T-helper 1 cell treated with Interleukin-12 subunit alpha and Interleukin-12 subunit beta and Interleukin-4 antibody, amounts not matched to agents 30 μg/mL and 1 μg/mL, for 36 hours (primary cell): ENCODE measurements around the gene GRIN2C.

Source experiments
- H3K27ac Mint-ChIP-seq: one replicate; pipeline ENCODE4 v1.8.0; 2021; ENCODE audit warnings: mild to moderate bottlenecking, mixed read lengths
- H3K27me3 Mint-ChIP-seq: one replicate; pipeline ENCODE4 v1.8.0; 2021; ENCODE audit warnings: low read depth, mixed read lengths
- H3K36me3 Mint-ChIP-seq: one replicate; pipeline ENCODE4 v1.8.0; 2021; ENCODE audit warnings: low read depth, mixed read lengths
- H3K4me1 Mint-ChIP-seq: one replicate; pipeline ENCODE4 v1.8.0; 2021; ENCODE audit warnings: low read depth, mixed read lengths
- H3K4me3 Mint-ChIP-seq: one replicate; pipeline ENCODE4 v1.8.0; 2021; ENCODE audit warnings: mild to moderate bottlenecking, moderate library complexity, mixed read lengths
- H3K9me3 Mint-ChIP-seq: one replicate; pipeline ENCODE4 v1.8.0; 2021; ENCODE audit warnings: mixed read lengths

GRIN2C gene

GRCh38 chr17:74816905-74817620, 42.6 kb downstream of the GRIN2C start:
- no peak overlapping the region for H3K27ac Mint-ChIP-seq
- H3K36me3 Mint-ChIP-seq: peaks cover 5% of the 10 kb centered on the region
- no peak overlapping the region for H3K4me3 Mint-ChIP-seq
- no peaks in the 10 kb centered on the region for H3K9me3 Mint-ChIP-seq
- H3K27me3 Mint-ChIP-seq: no peaks in the 10 kb centered on the region
- H3K4me1 Mint-ChIP-seq: peaks cover 2% of the 10 kb centered on the region

DNA sequence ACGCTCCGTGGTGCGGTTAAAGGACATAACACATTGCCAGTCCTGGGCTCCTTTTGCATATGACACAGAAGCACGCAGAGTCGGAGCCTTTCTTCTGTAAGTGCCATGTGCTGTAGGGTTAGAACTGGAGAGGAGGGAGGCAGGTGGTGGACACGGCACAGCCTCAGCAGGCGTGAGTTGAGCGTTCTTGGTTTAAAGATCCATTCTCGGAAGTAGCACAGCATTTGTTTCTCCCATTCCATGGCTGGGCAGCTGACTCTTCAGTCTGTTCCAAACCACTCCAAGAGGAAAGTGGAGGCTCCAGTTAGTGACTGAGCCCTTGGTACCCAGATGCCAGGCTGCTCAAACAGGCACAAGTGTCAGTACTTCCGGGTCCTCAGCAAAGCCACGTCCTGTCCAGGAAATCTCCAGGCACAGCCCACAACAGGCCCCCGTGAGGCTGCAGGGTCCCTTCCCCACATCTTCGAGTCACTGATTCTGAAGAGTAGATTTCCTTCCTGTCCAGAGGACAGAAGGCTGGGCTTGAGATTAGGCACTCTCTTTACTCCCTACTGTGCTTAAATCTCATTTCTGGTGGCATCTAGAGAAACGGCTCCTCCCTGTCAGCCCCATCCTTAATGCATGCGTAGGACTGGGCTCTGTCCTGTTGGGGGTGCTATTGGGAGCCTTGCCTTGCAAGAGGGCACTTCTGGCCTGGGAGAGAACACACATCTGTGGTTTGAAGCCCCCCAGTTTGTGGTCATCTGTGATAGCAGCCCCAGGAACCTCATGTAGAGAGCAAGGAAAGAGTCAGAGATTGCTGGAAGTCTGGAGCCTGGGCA, 43.9 kb downstream of the GRIN2C start:
- H3K36me3 Mint-ChIP-seq: peaks cover 5% of the 10 kb centered on the region
- no peaks in the 10 kb centered on the region for H3K27me3 Mint-ChIP-seq
- peaks cover 2% of the 10 kb centered on the region for H3K4me1 Mint-ChIP-seq
- H3K4me3 Mint-ChIP-seq: no peak overlapping the region
- H3K27ac Mint-ChIP-seq: no peak overlapping the region
- no peaks in the 10 kb centered on the region for H3K9me3 Mint-ChIP-seq

DNA sequence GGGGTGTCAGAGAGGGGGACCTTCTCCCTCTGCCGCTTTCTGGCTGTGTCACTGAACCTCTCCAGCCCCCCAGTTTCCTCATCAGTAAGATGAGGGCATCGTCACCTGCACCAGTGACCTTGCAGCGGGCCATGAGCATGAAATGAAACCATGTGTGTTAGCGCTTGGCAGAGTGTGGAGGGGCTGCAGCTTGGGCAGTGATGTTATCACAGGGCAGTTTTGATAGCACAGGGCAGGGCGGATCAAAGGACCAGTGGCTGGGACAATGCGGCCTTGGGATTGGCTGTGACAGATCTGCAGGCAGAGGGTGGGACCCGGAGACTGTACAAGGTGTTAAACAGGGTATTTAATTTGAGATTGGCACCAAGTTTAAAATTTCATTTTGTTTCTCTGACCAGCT, 44.6 kb downstream of the GRIN2C start:
- Mint-ChIP-seq H3K36me3 (peaks cover 4% of the 10 kb centered on the region), H3K9me3 (no peaks in the 10 kb centered on the region), H3K27ac (no peak overlapping the region), H3K4me1 (peaks cover 2% of the 10 kb centered on the region), H3K4me3 (no peak overlapping the region), H3K27me3 (no peaks in the 10 kb centered on the region)

GRCh38 chr17:74814453-74814852, 45.2 kb downstream of the GRIN2C start:
- H3K36me3 Mint-ChIP-seq: peaks cover 6% of the 10 kb centered on the region
- H3K9me3 Mint-ChIP-seq: no peaks in the 10 kb centered on the region
- H3K27me3 Mint-ChIP-seq: no peaks in the 10 kb centered on the region
- peaks cover 2% of the 10 kb centered on the region for H3K4me1 Mint-ChIP-seq
- no peak overlapping the region for H3K4me3 Mint-ChIP-seq
- H3K27ac Mint-ChIP-seq: no peak overlapping the region

- no peaks in the 10 kb centered on the region for H3K9me3 Mint-ChIP-seq
- H3K27ac Mint-ChIP-seq: no peak overlapping the region
- no peak overlapping the region for H3K4me3 Mint-ChIP-seq
- peaks cover 2% of the 10 kb centered on the region for H3K4me1 Mint-ChIP-seq
- H3K27me3 Mint-ChIP-seq: no peaks in the 10 kb centered on the region
- peaks cover 7% of the 10 kb centered on the region for H3K36me3 Mint-ChIP-seq
Measured at GRCh38 chr17:74812109-74813009, 47.3 kb downstream of the GRIN2C start.

- H3K4me1 Mint-ChIP-seq: no peaks in the 10 kb centered on the region
- H3K36me3 Mint-ChIP-seq: peaks cover 7% of the 10 kb centered on the region
- no peak overlapping the region for H3K27ac Mint-ChIP-seq
- H3K9me3 Mint-ChIP-seq: no peaks in the 10 kb centered on the region
- no peak overlapping the region for H3K4me3 Mint-ChIP-seq
- no peaks in the 10 kb centered on the region for H3K27me3 Mint-ChIP-seq
Measured at GRCh38 chr17:74810699-74811485, 48.8 kb downstream of the GRIN2C start.

GRCh38 chr17:74808714-74809430, 50.8 kb downstream of the GRIN2C start:
- no peaks in the 10 kb centered on the region for H3K4me1 Mint-ChIP-seq
- H3K36me3 Mint-ChIP-seq: peaks cover 7% of the 10 kb centered on the region
- H3K9me3 Mint-ChIP-seq: no peaks in the 10 kb centered on the region
- no peak overlapping the region for H3K4me3 Mint-ChIP-seq
- H3K27ac Mint-ChIP-seq: no peak overlapping the region
- no peaks in the 10 kb centered on the region for H3K27me3 Mint-ChIP-seq

DNA sequence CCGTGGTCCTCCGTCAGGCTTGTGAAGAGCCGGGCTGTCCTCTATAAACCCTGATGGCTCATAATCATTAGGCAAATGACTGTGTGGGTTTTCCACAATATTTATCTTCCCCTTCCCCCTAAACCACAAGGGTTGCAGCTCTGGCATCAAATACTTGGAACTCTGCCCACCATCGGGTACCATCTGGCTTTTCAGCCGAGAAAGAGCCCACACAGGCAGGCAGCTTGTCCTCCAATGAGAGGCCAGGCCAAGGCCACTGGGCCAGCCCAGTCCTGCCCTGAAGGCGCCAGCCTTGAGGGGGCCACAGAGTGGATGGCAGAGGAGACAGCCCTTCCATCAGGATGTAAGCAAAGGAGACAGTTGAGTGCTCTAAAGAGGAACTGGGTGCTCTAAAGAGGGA, 51.8 kb downstream of the GRIN2C start:
- Mint-ChIP-seq H3K27ac (no peak overlapping the region), H3K36me3 (peaks cover 9% of the 10 kb centered on the region), H3K9me3 (no peaks in the 10 kb centered on the region), H3K4me3 (no peak overlapping the region), H3K27me3 (no peaks in the 10 kb centered on the region), H3K4me1 (no peaks in the 10 kb centered on the region)

DNA sequence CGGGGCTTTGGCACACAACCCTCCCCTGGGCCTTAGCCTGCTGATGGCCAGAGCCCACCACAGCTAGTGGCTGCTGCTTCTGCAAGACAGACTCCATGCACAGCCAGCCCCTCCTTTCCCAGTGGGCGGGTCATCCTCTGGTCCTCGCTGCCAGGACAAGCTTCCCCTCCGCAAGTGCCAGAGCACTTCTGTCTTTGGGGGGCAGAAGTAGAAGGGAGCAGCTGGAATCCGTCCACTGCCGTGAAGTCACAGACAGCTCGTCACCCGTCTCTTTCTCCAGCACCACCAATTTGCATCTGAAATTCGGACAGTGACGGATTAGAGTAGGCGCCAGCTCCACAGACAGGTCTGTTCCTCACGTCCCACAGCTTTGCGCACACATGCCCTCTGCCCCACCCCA, 52.2 kb downstream of the GRIN2C start:
- no peak overlapping the region for H3K27ac Mint-ChIP-seq
- no peaks in the 10 kb centered on the region for H3K9me3 Mint-ChIP-seq
- no peaks in the 10 kb centered on the region for H3K4me1 Mint-ChIP-seq
- peaks cover 11% of the 10 kb centered on the region for H3K36me3 Mint-ChIP-seq
- no peak overlapping the region for H3K4me3 Mint-ChIP-seq
- H3K27me3 Mint-ChIP-seq: no peaks in the 10 kb centered on the region

DNA sequence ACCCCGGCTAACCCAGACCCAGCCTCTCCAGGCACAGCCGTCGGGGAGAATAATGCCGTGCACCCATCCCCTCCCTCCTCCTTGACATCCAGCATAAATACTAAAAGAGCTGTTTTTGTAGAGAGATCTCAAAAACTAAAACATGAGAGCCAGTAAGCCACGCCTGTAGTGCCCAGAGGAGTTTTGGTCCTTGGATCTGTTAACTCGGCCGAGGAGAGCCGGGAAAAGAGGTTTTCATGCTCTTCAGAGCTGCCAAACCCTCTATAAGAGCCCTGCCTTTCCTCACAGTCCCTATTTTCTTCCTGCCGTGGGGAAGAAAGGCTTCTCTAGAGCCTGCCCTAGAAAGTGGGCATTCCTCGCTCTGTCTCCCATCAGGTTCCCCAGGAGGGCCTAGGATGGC, 53.4 kb downstream of the GRIN2C start:
- no peaks in the 10 kb centered on the region for H3K4me1 Mint-ChIP-seq
- no peaks in the 10 kb centered on the region for H3K27me3 Mint-ChIP-seq
- no peak overlapping the region for H3K4me3 Mint-ChIP-seq
- peaks cover 11% of the 10 kb centered on the region for H3K36me3 Mint-ChIP-seq
- no peak overlapping the region for H3K27ac Mint-ChIP-seq
- no peaks in the 10 kb centered on the region for H3K9me3 Mint-ChIP-seq

DNA sequence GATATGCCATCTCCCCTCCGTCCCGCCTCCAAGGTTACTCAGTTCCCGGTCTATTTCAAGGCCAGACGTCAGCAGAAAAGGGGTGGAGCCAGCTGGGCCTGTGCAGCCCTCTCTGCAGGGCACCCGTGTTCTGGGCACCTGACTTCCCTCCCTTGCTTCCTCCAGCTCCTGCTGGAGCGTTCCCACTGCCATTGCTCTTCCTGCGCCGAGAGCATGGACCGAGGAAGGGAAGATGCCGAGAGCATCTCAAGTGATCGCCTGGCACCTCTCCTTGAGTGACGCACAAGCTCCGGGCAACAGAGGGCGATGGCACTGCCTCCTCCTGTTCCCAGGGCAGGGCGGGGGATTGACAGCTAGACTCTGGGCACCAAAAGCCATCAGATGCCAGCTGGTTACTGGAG, 54.1 kb downstream of the GRIN2C start:
- no peak overlapping the region for H3K27ac Mint-ChIP-seq
- no peak overlapping the region for H3K4me3 Mint-ChIP-seq
- H3K36me3 Mint-ChIP-seq: peaks cover 11% of the 10 kb centered on the region
- H3K4me1 Mint-ChIP-seq: no peaks in the 10 kb centered on the region
- H3K27me3 Mint-ChIP-seq: no peaks in the 10 kb centered on the region
- H3K9me3 Mint-ChIP-seq: no peaks in the 10 kb centered on the region

DNA sequence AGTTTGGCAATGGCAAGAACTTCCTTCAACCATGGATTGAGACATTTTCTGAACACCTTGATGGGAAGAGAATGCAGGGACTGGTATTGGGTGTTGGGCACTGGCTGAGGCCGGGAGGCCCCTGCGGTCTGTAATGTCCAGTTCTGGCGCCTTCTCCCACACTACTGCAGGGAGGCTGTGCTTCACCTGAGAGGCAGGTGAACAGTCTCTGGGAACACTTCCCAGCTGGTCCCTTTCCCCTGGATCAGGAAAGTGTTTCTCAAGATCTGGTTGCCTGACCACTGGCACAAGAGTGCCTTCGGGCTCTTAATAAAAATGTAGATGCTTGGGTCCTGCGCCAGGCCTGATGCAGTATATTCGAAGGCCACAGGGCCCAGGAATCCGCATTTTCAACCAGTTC, 55.0 kb downstream of the GRIN2C start:
- no peak overlapping the region for H3K4me3 Mint-ChIP-seq
- H3K36me3 Mint-ChIP-seq: peaks cover 11% of the 10 kb centered on the region
- no peaks in the 10 kb centered on the region for H3K27me3 Mint-ChIP-seq
- no peaks in the 10 kb centered on the region for H3K9me3 Mint-ChIP-seq
- H3K4me1 Mint-ChIP-seq: no peaks in the 10 kb centered on the region
- no peak overlapping the region for H3K27ac Mint-ChIP-seq

DNA sequence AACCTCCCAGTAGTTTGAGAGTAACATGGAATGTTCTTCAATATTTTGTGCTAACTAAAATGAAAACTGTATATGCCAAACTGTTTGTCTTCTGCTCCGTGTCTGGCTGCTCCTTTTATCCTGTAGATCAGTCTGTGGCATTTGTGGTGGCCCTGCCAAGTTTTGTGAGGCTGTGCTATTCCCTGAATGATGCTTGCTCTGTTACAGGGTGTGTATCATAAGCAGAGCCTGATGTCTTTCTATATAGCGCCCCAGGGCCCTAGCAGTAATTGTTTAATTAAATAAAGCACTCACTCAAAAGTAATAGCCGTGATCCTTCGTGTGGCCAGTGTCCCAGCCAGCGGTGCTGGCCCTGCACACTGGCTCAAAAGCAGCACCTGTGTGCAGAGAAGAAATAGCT, 55.7 kb downstream of the GRIN2C start:
- Mint-ChIP-seq H3K27me3 (no peaks in the 10 kb centered on the region), H3K36me3 (peaks cover 12% of the 10 kb centered on the region), H3K9me3 (no peaks in the 10 kb centered on the region), H3K4me1 (no peaks in the 10 kb centered on the region), H3K4me3 (no peak overlapping the region), H3K27ac (no peak overlapping the region)
